IMR-90 (cell line): ENCODE measurements around the gene ZNF362. TPM values are rescaled to one million over a fixed set of nuclear protein-coding genes. Genes with fewer than 3 reads are reported as not detected.

Experiments
- ATAC-seq: fragments of 200-7000 bp; cut with Tn5 transposase; 2 replicates; pipeline ENCODE4 v1.9.1; 2020; ENCODE audit warnings: low read depth, mild to moderate bottlenecking, moderate library complexity
- BruUV-seq: library from RNA; stranded (reverse); fragments of 400-500 nt; replicated peaks from 2 replicates; lab custom pipeline; 2021; lab: Mats Ljungman, UMichigan
- CTCF ChIA-PET: fragments of 300-600 bp; formaldehyde crosslinking; extraction: SDS; loops from one replicate; lab custom pipeline; 2021; ENCODE audit warnings: antibody characterized with exemption; lab: Yijun Ruan, JAX
- POLR2A ChIA-PET: fragments of 300-600 bp; sonication (Branson Sonifier 250); formaldehyde crosslinking; loops from one replicate; lab custom pipeline; 2022; ENCODE audit warnings: antibody characterized with exemption; ENCODE audit not compliant: unreplicated experiment; lab: Charles Lee
- DNase-seq: peaks from one replicate; pipeline ENCODE4 v3.0.0; 2013
- H2AFZ ChIP-seq: replicated peaks from 2 replicates; pipeline ENCODE3; 2013; ENCODE audit warnings: low read length, mild to moderate bottlenecking; ENCODE audit not compliant: poor library complexity
- H2AK5ac ChIP-seq: 2 replicates; pipeline ENCODE4 v1.6.1; 2013; ENCODE audit warnings: low read depth, low read length, inconsistent platforms
- H2AK9ac ChIP-seq: replicated peaks from 2 replicates; pipeline ENCODE3; 2013; ENCODE audit warnings: mild to moderate bottlenecking, low read depth, low read length, moderate library complexity; ENCODE audit not compliant: poor library complexity
- H2BK120ac ChIP-seq: 2 replicates; pipeline ENCODE4 v1.6.1; 2013; ENCODE audit warnings: low read depth, low read length, inconsistent platforms
- H2BK15ac ChIP-seq: 3 replicates; pipeline ENCODE4 v1.6.1; 2013; ENCODE audit warnings: low read depth, low read length, inconsistent platforms
- H2BK20ac ChIP-seq: 2 replicates; pipeline ENCODE4 v1.6.1; 2013; ENCODE audit warnings: low read depth, mild to moderate bottlenecking, inconsistent platforms, low read length, moderate library complexity
- H2BK5ac ChIP-seq: 2 replicates; pipeline ENCODE4 v1.6.1; 2013; ENCODE audit warnings: mild to moderate bottlenecking, low read depth, low read length, inconsistent platforms; ENCODE audit not compliant: poor library complexity, severe bottlenecking
- H3K14ac ChIP-seq: replicated peaks from 2 replicates; pipeline ENCODE4 v1.6.1; 2013; ENCODE audit warnings: low read depth, low read length, inconsistent platforms
- H3K18ac ChIP-seq: 2 replicates; pipeline ENCODE4 v1.6.1; 2013; ENCODE audit warnings: low read depth, low read length, control low read depth
- H3K23ac ChIP-seq: 2 replicates; pipeline ENCODE4 v1.6.1; 2013; ENCODE audit warnings: low read depth, low read length, inconsistent platforms
- H3K27ac ChIP-seq: 2 replicates; pipeline ENCODE4 v1.5.1; 2013; ENCODE audit warnings: mild to moderate bottlenecking, control low read depth, low read length; ENCODE audit not compliant: insufficient read depth
- H3K27me3 ChIP-seq: 2 replicates; pipeline ENCODE4 v1.6.1; 2013; ENCODE audit warnings: low read length; ENCODE audit not compliant: control insufficient read depth, insufficient read depth
- H3K36me3 ChIP-seq: 2 replicates; pipeline ENCODE4 v1.6.1; 2013; ENCODE audit warnings: low read length, mixed read lengths; ENCODE audit not compliant: control insufficient read depth, insufficient read depth
- H3K4ac ChIP-seq: 2 replicates; pipeline ENCODE4 v1.6.1; 2013; ENCODE audit warnings: low read depth, low read length, inconsistent platforms
- H3K4me1 ChIP-seq: 2 replicates; pipeline ENCODE4 v1.6.1; 2013; ENCODE audit warnings: low read length, mixed read lengths; ENCODE audit not compliant: control insufficient read depth, insufficient read depth
- H3K4me2 ChIP-seq: 2 replicates; pipeline ENCODE4 v1.6.1; 2013; ENCODE audit warnings: low read depth, mild to moderate bottlenecking, control low read depth, low read length, moderate library complexity
- H3K4me3 ChIP-seq: 2 replicates; pipeline ENCODE4 v1.5.1; 2013; ENCODE audit warnings: low read depth, mild to moderate bottlenecking, control low read depth, low read length, moderate library complexity; ENCODE audit not compliant: insufficient read depth
- H3K56ac ChIP-seq: 2 replicates; pipeline ENCODE4 v1.6.1; 2013; ENCODE audit warnings: low read length, inconsistent platforms; ENCODE audit not compliant: insufficient read depth; ENCODE audit errors: extremely low read depth
- H3K79me1 ChIP-seq, 2 experiments: 2 replicates each; pipeline ENCODE4 v1.6.1; 2013; ENCODE audit warnings: low read length in 2 of 2, inconsistent platforms in 1 of 2, low read depth in 1 of 2
- H3K9ac ChIP-seq: 2 replicates; pipeline ENCODE4 v1.6.1; 2013; ENCODE audit warnings: low read depth, low read length, control low read depth
- H3K9me1 ChIP-seq: 2 replicates; pipeline ENCODE4 v1.6.1; 2013; ENCODE audit warnings: low read length, inconsistent platforms; ENCODE audit not compliant: insufficient read depth
- H3K9me3 ChIP-seq: 2 replicates; pipeline ENCODE4 v1.6.1; 2013; ENCODE audit warnings: low read length; ENCODE audit not compliant: control insufficient read depth, insufficient read depth
- H4K20me1 ChIP-seq: 2 replicates; pipeline ENCODE4 v1.6.1; 2013; ENCODE audit warnings: low read length, inconsistent platforms; ENCODE audit not compliant: insufficient read depth
- H4K5ac ChIP-seq: 2 replicates; pipeline ENCODE4 v1.6.1; 2013; ENCODE audit warnings: mild to moderate bottlenecking, low read depth, low read length, control low read depth
- H4K8ac ChIP-seq, 2 experiments: 2 replicates each; pipeline ENCODE4 v1.6.1; 2013; ENCODE audit warnings: low read depth in 2 of 2, low read length in 2 of 2, control low read depth in 1 of 2, inconsistent platforms in 1 of 2
- H4K91ac ChIP-seq: 2 replicates; pipeline ENCODE4 v1.6.1; 2013; ENCODE audit warnings: low read depth, low read length, inconsistent platforms; ENCODE audit not compliant: insufficient read depth
- CEBPB ChIP-seq: IDR thresholded peaks from 2 replicates; pipeline ENCODE4 v1.6.1; 2012; ENCODE audit warnings: low read depth, low read length, improper control_type of control experiment
- CHD1 ChIP-seq: IDR thresholded peaks from 2 replicates; pipeline ENCODE4 v1.6.1; 2012; ENCODE audit warnings: low read depth, low read length, improper control_type of control experiment
- CTCF ChIP-seq: conservative IDR thresholded peaks from 2 replicates; pipeline ENCODE4 v1.5.1; 2012; ENCODE audit warnings: mild to moderate bottlenecking, low read depth, low read length, improper control_type of control experiment
- ELK1 ChIP-seq: fragments of 150-350 bp; IDR thresholded peaks from 2 replicates; pipeline ENCODE4 v1.6.1; 2016; ENCODE audit warnings: low read depth, mild to moderate bottlenecking, low read length, moderate library complexity, borderline replicate concordance
- FOS ChIP-seq: fragments of 150-350 bp; IDR thresholded peaks from 2 replicates; pipeline ENCODE4 v1.6.1; 2016; ENCODE audit warnings: low read depth, low read length
- MAFK ChIP-seq: IDR thresholded peaks from 2 replicates; pipeline ENCODE4 v1.6.1; 2012; ENCODE audit warnings: low read depth, low read length, improper control_type of control experiment
- MXI1 ChIP-seq: IDR thresholded peaks from 2 replicates; pipeline ENCODE4 v1.6.1; 2012; ENCODE audit warnings: low read depth, mild to moderate bottlenecking, low read length, moderate library complexity, borderline replicate concordance
- POLR2A ChIP-seq: IDR thresholded peaks from 2 replicates; pipeline ENCODE4 v1.6.1; 2012; ENCODE audit warnings: mild to moderate bottlenecking, low read depth, low read length
- RFX5 ChIP-seq: IDR thresholded peaks from 2 replicates; pipeline ENCODE4 v1.8.0; 2012; ENCODE audit warnings: low read depth, mild to moderate bottlenecking, low read length, moderate library complexity
- USF2 ChIP-seq: fragments of 150-350 bp; IDR thresholded peaks from 2 replicates; pipeline ENCODE4 v1.6.1; 2017; ENCODE audit warnings: mild to moderate bottlenecking, antibody characterized with exemption, low read length, low read depth
- WGBS, 2 experiments: methylation state at CpG; one replicate each; pipeline versions ENCODE4 v1.1.5 to v1.1.7; 2013; ENCODE audit warnings: missing lambda C conversion rate in 2 of 2; ENCODE audit not compliant: insufficient read length in 1 of 2; ENCODE audit errors: extremely low coverage in 2 of 2; 5-methylcytosine and 5-hydroxymethylcytosine counted together
- dilution Hi-C: fragments of 300-500 bp; cut with HindIII; formaldehyde crosslinking; loops from one replicate; pipeline ENCODE4 v1.14.3; 2018; ENCODE audit warnings: low sequenced_read_pairs; ENCODE audit not compliant: unreplicated experiment
- in situ Hi-C: fragments of 300-500 bp; cut with MboI; formaldehyde crosslinking; loops from 3 replicates; pipeline ENCODE4 v1.14.3; 2019; ENCODE audit warnings: low sequenced_read_pairs, inconsistent platforms, mixed read lengths
- intact Hi-C: fragments of 100-400 bp; cut with micrococcal nuclease; formaldehyde crosslinking; loops from 2 replicates; pipeline ENCODE4 v1.10.0; 2022
- polyA plus RNA-seq, 3 experiments: library from polyadenylated mRNA; depleted of rRNA; stranded (reverse); fragments of >200 nt; gene quantifications; 2 replicates each; pipeline ENCODE4 v1.2.3, GENCODE V29; 2012; ENCODE audit warnings: low replicate concordance in 1 of 3
- total RNA-seq: library from RNA; depleted of rRNA; stranded (reverse); fragments of >200 nt; gene quantifications from 2 replicates; pipeline ENCODE4 v1.2.3, GENCODE V29; 2012

ZNF362 gene
- total and polyA plus RNA-seq, 2 of the 4 experiments (the other 2 are of a cell fraction): 5.7 to 12.9 TPM

- Histone ChIP-seq H3K4ac (no peak overlapping the region), H3K27me3 (no peaks in the 10 kb centered on the region), H2BK120ac (no peak overlapping the region), H3K4me2 (no peak overlapping the region), H2AFZ (no peak overlapping the region), H3K4me1 (no peaks in the 10 kb centered on the region; the same call in 1 of the 2 replicates), H4K20me1 (peaks cover 33% of the 10 kb centered on the region; the same call in 1 of the 2 replicates), H2AK9ac (no peak overlapping the region), H3K36me3 (peaks cover 18% of the 10 kb centered on the region), H3K14ac (no peak overlapping the region), H3K4me3 (no peak overlapping the region), H3K79me1 (peaks cover 34 to 76% of the 10 kb centered on the region in 2 experiments), H4K91ac (no peak overlapping the region), H3K56ac (no peak overlapping the region), H3K27ac (no peak overlapping the region), H3K23ac (no peak overlapping the region), H3K9me3 (no peaks in the 10 kb centered on the region), H2BK20ac (no peak overlapping the region), H4K5ac (no peak overlapping the region), H3K18ac (no peak overlapping the region), H2BK5ac (no peak overlapping the region), H4K8ac (no peak overlapping the region), H2BK15ac (no peak overlapping the region), H3K9ac (no peak overlapping the region), H2AK5ac (no peak overlapping the region), H3K9me1 (peaks cover 18% of the 10 kb centered on the region)
- DNase-seq (no peak), ATAC-seq (no peak)
- WGBS, 2 experiments: 86% methylated on average over 2 of the region's 13 CpGs; no CpG with 5 or more reads in 1 of the 2 experiments
- TF ChIP-seq USF2 (no peak), MXI1 (no peak), MAFK (no peak), ELK1 (no peak), CTCF (no peak), CHD1 (no peak), RFX5 (no peak), CEBPB (no peak), FOS (no peak), POLR2A (no peak)
- ChIA-PET POLR2A (no interaction called here), CTCF (no interaction called here)
- dilution Hi-C loops (no loop called here), in situ Hi-C loops (no loop called here), intact Hi-C loops (no loop called here)
- BruUV-seq: no TSS peak
These were observed 15.6 kb downstream of the ZNF362 start for GRCh38 chr1:33271666-33272505.
